SW 1271 (cell line): ENCODE measurements around the gene MALL.
"Not testable (repeated sequence)": the region's sequence is repeated elsewhere in the genome, so short reads cannot be mapped to it uniquely, and the experiment has no call there.

ENCODE experiments used
- DNase-seq, 2 experiments: peaks; one replicate each; lab custom pipeline; 2025; lab: John Stamatoyannopoulos, UW

MALL gene

GRCh38 chr2:110120171-110121051 lies 4.8 kb upstream of the MALL start:
- no peak for DNase-seq

DNA sequence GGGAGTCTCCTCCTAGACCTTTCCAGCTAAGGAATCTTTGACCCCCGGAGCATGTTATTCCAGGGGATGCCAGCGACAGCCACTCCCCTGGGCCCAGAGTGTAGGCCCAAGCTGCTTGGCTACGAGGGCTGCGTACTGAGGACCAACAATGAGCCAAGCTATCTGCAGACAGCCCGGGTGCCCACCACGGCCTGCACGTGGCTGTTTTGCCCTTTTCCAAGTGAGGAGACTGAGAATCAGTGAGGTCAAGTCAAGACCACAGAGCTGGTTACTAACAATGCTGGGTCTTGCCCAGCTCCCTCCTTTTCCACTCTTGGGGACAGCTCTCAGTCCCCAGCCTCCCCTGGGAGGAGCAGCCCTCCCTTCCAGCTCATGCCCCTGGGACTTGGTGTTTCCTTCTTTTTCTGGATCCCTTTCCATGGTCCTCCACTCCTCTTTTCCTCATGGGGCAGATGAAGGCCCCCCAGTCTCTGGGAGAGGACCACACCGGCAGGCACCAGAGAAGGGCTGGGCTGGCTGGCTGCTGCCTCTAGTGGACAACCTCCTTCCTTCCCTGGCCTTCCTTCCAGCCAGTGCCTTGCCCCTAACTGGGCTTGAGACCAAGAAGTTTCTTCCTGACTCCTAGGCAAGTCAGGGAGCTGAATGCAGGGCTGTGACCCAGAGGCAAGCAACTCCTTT lies 550 bp upstream of the MALL start:
- peak in 1 of 2 experiments; percentile 21 for DNase-seq

GRCh38 chr2:110114831-110115255 lies 779 bp downstream of the MALL start:
- no peak for DNase-seq

- no peak for DNase-seq
Observed at GRCh38 chr2:110113961-110114591, 1.5 kb downstream of the MALL start.

- DNase-seq, result not testable (repeated sequence)
Observed at GRCh38 chr2:110108291-110108690, 7.3 kb downstream of the MALL start.

GRCh38 chr2:110107092-110108079 lies 8.2 kb downstream of the MALL start:
- no peak for DNase-seq

GRCh38 chr2:110106642-110107041 lies 9.0 kb downstream of the MALL start:
- DNase-seq, result no peak

GRCh38 chr2:110105608-110106467 lies 9.8 kb downstream of the MALL start:
- DNase-seq, result peak; percentile 53 to 93

DNA sequence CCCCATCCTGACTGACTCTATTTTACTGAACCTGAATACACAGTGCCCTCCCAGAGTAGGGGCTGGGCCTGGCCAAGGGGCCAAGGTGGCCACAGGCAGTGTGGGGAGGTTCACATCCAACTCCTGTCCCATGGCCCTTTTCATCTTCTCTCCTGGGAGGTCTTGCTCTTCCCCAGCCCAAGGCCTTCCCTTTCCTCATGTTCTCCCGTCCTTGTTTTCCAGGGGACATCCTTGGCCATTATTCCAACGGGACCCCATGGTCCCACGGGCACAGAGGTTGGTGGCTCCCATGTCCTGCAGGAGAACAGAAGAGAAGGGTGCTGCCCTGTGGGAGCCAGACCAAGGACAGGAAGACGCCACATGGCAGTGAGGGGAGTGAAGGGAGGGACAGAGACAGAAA lies 10.4 kb downstream of the MALL start:
- no peak for DNase-seq

- DNase-seq, result no peak
Observed at GRCh38 chr2:110104025-110104771, 11.4 kb downstream of the MALL start.

DNA sequence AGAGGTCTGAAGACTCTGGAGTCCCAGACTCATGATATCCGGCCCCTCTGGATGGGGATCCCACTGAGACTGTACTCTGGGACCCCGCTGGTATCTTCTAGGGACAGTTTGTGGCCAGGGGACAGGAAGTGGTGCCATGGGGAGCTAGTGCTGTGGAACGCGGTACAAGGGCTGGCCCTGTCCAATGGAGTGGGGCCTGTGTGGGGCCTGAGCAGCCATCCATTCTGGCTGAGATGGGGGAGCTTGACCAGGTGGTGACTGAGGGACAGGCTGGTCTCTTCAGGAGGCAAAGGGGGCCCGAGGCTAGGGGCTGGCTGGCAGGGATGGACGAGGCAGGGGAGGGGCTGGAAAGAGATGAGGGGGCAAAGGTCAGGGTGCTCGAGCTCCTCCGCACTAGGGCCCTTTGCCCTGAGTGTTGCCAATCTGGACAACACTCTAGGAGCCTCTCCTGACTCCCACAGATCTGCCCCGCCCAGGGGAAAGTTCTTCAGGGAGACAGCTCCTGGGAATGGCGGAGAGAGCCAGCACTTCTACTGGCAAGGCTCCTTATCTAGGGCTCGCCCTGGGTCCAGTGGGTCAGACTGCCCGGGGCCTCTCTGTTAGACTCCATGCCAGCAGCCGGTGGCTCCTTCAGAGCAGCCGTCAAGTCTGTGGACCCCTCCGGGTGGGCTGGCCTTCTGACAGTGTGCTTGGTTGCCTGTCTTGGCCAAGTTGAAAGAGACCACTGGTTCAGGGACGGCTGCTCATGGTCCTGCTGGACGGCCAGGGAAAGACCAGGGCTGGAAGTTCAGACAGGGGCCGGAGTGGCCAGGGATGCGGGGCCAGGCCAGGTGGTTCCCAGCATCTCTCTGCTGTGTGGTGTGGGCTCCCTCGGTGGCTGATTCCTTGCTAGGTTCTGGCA lies 12.3 kb downstream of the MALL start:
- no peak for DNase-seq

DNA sequence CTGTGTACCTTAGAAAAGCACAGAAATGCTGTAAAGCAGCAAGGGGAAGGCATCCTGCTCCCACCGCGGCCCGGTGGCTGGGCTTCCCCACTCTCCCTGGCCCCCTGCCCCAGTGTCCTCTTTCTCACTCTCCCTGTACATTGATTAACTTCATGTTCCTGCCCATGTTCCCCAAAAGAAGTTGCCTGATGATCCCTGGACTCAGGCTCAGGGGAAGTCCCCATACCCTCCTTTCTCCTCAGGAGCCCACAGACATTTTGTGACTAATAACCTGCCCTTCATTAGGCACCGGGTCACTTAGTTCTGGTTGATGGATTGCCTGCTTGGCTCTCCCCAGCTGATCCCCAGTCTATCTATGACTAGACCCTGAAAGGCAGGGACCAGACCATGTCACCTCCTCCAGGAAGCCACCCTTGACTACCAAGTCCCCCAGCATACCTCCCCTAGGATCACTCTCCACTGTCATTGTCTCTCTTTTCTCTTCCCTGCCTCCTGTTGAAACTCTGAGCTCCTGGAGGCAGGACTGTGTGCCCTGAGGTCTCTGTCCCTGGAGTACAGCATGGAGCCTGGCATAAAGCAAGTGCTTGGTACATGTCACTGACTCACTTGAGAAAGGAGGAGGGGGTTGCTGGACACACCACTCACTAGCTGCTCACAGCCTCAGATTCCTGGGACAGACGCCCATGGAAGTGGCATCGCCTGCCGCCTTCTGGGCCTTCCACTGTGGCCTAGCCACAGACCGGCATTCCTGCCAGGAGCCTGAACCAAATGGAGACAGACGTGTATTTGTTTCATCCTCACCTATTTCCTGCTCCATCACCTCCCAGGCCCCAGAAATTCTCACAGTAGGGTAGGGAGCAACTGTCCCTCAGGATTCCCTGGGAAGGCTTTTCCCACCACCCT lies 13.5 kb downstream of the MALL start:
- DNase-seq, result no peak

DNA sequence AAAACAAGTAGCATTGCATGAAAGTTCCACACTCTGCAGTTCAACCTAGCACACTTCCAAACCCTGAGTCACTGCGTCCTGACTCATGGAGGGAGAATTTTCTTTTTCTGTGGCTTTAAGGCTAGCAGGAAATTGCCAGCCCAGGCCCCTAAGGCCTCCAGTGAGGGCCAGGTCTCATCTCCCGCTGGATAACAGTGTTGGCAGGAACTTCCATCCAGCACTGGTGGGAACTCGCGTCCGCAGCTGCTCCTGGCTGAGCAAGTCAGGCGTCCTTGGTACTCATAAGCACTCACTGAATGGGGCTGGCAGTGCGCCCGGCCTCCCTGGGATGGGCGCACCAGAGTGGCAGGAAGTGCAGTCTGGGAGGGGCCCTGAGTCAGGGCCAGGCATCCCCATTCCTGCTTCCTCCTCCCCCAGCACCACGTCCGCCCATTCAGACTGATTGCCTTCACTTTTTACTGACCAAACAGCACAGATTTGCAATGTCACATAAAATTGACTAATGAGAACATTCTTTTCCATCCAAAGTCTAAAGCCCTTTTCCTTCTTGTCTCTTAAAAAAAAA lies 14.3 kb downstream of the MALL start:
- peak; percentile 99 for DNase-seq

- DNase-seq, result not testable (repeated sequence)
Observed at GRCh38 chr2:110100880-110101279, 14.7 kb downstream of the MALL start.

DNA sequence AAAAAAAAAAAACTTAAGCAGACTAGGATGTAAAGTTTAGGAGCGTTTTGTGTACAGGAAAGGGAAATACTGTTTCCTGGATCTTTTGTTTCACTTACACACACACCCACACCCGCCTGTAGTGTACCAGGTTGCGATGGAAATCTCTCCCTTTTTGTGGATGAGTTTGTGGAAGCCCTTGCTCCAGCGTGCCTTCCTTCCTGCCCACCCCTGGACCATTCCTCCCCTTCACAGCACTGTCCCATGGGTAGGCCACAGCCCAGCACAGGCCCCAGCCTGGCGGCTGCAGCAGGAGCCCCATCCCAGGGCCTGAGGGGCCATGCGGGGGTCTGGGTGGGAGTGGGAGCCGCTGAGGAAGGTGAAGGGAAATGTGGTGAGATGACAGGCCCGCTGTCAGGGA lies 15.1 kb downstream of the MALL start:
- DNase-seq, result no peak

DNA sequence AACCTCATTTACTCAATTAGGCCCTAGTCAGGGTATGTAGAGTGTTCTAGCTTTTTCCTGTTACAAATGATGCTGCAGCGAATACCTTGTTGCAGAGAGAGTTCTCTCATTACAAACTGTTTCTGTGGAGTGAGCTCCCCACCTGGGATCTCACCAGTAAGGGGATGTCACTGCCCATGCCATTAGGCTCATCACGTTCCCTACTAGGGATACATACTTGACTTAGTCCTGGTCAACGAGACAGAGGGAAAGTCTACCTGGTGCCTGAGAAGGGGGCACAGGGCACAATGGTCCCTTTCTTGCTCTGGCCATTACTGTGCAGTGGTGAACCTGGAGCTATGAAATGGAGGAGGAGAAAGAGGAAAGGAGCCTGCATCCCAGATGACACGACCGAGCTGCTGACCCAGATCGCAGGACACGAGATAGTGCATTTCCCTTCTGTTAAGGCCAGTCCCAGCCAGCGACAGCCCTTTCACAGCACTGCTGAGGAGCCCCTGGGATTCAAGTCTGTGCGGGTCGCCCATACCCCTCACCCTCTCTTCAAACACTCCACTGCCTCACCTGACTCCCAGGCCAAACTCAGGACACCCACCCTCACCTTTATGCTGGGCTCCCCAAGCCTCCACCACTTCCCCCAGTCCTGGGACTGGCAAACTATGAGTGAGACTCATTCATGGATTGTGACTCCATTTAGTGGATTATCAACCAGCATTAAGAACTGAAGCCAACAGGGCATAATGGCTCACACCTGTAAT lies 16.0 kb downstream of the MALL start:
- DNase-seq, result no peak

GRCh38 chr2:110099038-110099425 lies 16.6 kb downstream of the MALL start:
- no peak for DNase-seq
